ENCODE measurements around the gene KRT38.

The KRT38 gene

GRCh38 chr17:41462705-41463104 is 21.9 kb upstream of the KRT38 start:
- no peak for TF ChIP-seq CTCF (conservative IDR thresholded peaks at IDR 0.05; ENCODE audit: low read length)
- no peak overlapping the region for H3K4me3 ChIP-seq (ENCODE audit: low read length)
- no peak for DNase-seq (ENCODE audit: low read depth)

- TF ChIP-seq CTCF (conservative IDR thresholded peaks at IDR 0.05; ENCODE audit: low read length): no peak
- H3K4me3 ChIP-seq (ENCODE audit: low read length): no peak overlapping the region
- peak; percentile 52 for DNase-seq (ENCODE audit: low read depth)
These were observed 16.9 kb upstream of the KRT38 start for GRCh38 chr17:41457676-41458075.

- peak; percentile 35 for DNase-seq (ENCODE audit: low read depth)
- no peak overlapping the region for H3K4me3 ChIP-seq (ENCODE audit: low read length)
- peak; percentile 32; the same call in 1 of the 2 replicates for TF ChIP-seq CTCF (conservative IDR thresholded peaks at IDR 0.05; ENCODE audit: low read length)
These were observed 15.4 kb upstream of the KRT38 start for GRCh38 chr17:41456204-41456603.

- DNase-seq (ENCODE audit: low read depth): peak; percentile 49
- no peak overlapping the region for H3K4me3 ChIP-seq (ENCODE audit: low read length)
- TF ChIP-seq CTCF (conservative IDR thresholded peaks at IDR 0.05; ENCODE audit: low read length): no peak
These were observed 14.5 kb upstream of the KRT38 start for GRCh38 chr17:41455236-41455635.

GRCh38 chr17:41453066-41453465 is 12.3 kb upstream of the KRT38 start:
- H3K4me3 ChIP-seq (ENCODE audit: low read length): no peak overlapping the region
- DNase-seq (ENCODE audit: low read depth): no peak
- no peak for TF ChIP-seq CTCF (conservative IDR thresholded peaks at IDR 0.05; ENCODE audit: low read length)

- no peak overlapping the region for H3K4me3 ChIP-seq (ENCODE audit: low read length)
- DNase-seq (ENCODE audit: low read depth): no peak
- no peak for TF ChIP-seq CTCF (conservative IDR thresholded peaks at IDR 0.05; ENCODE audit: low read length)
These were observed 11.5 kb upstream of the KRT38 start for GRCh38 chr17:41452281-41452680.

- DNase-seq (ENCODE audit: low read depth): peak; percentile 77
- H3K4me3 ChIP-seq (ENCODE audit: low read length): no peak overlapping the region
- TF ChIP-seq CTCF (conservative IDR thresholded peaks at IDR 0.05; ENCODE audit: low read length): no peak
These were observed 10.5 kb upstream of the KRT38 start for GRCh38 chr17:41451154-41451728.
